GM19438 (cell line): Measurements from ENCODE around the gene HDAC4.

ENCODE experiments used
- ATAC-seq: cut with Tn5 transposase; IDR thresholded peaks from one replicate; pipeline ENCODE4 v1.9.1; 2021; ENCODE audit warnings: low read depth; ENCODE audit not compliant: unreplicated experiment

HDAC4 gene

GRCh38 chr2:239312081-239312511, 88.7 kb downstream of the HDAC4 start:
- ATAC-seq: no peak

GRCh38 chr2:239311132-239312040, 89.4 kb downstream of the HDAC4 start:
- ATAC-seq: no peak

- ATAC-seq: no peak
Observed at GRCh38 chr2:239310401-239311061, 90.3 kb downstream of the HDAC4 start.

- ATAC-seq: no peak
Observed at GRCh38 chr2:239309398-239310245, 91.2 kb downstream of the HDAC4 start.

GRCh38 chr2:239308661-239309397, 92.0 kb downstream of the HDAC4 start:
- ATAC-seq: no peak

- ATAC-seq: no peak
Observed at GRCh38 chr2:239307921-239308613, 92.8 kb downstream of the HDAC4 start.

- ATAC-seq: no peak
Observed at GRCh38 chr2:239307221-239307569, 93.6 kb downstream of the HDAC4 start.

GRCh38 chr2:239306274-239307220, 94.3 kb downstream of the HDAC4 start:
- no peak for ATAC-seq

DNA sequence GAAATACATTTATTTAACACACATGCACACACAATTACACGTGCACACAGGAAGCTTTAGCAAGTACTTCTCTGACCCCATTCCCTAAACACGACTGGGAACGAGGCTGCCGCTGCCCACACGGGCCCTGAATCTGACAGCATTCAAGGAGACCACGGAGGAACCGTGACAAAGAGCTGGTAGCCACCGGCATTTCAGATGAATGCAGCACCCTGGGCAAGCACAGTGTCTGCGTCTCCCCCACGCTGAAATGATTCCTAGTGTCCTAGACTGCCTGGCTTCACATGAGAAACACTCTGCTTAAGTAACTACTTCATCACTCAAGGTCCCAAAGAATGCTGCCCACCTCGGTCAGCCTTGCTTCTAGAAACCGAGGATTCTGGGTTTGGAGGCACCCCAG, 95.0 kb downstream of the HDAC4 start:
- ATAC-seq: no peak

DNA sequence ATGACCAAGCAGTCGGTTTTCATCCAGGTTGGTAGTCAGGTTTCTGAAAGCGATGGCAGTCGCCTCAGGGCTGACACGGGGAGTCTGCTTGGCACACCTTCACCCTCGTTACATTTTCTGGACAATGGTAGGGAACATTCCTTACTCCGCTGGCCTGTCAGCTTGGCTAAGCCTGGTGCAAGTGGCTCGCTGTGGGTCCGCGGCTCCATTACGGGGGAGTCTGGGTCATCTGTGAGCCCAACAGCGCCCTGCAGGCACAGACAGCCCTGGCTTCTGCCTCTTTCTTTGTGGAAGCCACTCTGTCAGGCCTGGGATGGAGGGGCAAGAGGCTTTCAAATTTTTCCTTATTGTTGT, 95.6 kb downstream of the HDAC4 start:
- ATAC-seq: no peak

- ATAC-seq: no peak
Observed at GRCh38 chr2:239304533-239305221, 96.1 kb downstream of the HDAC4 start.

GRCh38 chr2:239303711-239304532, 96.9 kb downstream of the HDAC4 start:
- ATAC-seq: no peak

DNA sequence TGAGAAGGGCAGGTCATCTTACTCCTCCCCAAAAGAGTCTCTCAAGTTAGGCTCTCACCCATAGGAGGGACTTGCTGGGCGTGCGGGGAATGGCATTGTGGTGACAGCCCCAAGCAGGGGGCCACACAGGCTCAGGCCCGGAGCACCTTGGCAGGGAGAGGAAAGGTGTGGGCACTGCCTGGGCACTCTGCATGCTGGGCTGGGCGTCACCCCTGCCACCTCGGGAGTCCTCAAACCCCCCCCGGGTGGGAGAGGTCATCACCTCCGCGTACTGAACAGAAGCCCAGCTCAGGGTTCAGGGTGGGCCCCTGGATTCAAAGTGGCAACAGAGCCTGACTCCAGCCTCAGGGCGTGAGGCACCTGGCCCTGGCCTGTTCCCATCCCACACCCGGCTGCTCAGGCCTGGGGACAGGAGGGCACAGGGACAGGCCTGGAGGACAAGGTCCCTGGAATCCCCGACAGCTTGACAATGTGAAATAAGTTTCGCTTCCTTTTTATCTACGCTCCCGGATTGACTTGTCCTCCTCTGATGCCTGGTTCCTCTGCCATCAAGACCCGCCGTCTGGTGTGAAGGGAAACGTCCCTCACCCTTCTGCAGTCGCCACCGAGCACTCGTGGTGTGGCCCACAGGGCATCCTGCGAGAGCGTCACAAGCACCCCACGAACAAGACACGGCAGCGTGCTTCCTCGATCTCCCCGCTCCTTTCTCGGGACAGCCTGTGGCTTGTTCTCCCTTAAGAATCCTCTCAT, 97.8 kb downstream of the HDAC4 start:
- no peak for ATAC-seq

DNA sequence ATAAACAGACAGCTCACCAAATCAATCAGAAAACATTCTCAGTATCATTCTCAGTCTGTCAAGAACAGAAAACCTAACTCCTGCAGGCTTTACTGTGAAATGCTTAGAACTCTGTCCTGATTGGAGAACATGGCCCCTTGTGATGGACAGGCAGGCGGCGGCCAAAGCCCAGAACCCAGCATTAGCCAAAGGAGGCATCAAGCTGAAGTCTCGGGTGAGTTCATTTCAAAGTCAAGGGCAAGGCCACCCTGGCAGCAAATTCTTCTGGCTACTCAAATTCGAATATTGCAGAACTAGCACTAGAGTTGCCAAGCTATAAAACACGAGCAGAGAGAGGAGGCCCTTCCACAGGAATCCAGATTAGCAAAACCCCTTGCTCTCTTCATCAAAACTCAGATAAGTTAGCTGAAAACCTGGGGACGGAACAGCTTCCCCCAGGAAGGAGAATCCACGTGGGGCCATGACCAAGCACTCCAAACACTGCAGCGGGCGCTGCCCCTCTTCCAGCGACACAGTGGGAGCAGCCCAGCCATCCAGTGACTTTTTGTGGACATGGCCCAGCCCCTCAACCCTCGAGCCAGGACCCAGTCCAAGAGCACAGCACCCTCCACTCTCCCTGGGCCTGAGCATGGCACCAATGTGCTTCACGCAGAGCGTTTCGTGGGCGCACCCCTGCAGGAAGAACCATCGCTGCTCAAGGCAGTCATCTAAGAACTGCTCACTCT, 98.6 kb downstream of the HDAC4 start:
- no peak for ATAC-seq

GRCh38 chr2:239300871-239301735, 99.7 kb downstream of the HDAC4 start:
- no peak for ATAC-seq
